Occipital lobe (tissue), 2 donors: Measurements from ENCODE around the gene IL20RB. TPM values are rescaled to one million over a fixed set of nuclear protein-coding genes. Genes with fewer than 3 reads are reported as not detected.

Experiments
- DNase-seq: peaks from one replicate; lab custom pipeline; 2025; lab: John Stamatoyannopoulos, UW
- total RNA-seq: library from RNA; depleted of rRNA; stranded (reverse); fragments of >200 nt; gene quantifications from one replicate; pipeline ENCODE4 v1.2.3, GENCODE V29; 2014

The IL20RB gene
- total RNA-seq, 1 donor from 2014 or later: 0.62 TPM

DNA sequence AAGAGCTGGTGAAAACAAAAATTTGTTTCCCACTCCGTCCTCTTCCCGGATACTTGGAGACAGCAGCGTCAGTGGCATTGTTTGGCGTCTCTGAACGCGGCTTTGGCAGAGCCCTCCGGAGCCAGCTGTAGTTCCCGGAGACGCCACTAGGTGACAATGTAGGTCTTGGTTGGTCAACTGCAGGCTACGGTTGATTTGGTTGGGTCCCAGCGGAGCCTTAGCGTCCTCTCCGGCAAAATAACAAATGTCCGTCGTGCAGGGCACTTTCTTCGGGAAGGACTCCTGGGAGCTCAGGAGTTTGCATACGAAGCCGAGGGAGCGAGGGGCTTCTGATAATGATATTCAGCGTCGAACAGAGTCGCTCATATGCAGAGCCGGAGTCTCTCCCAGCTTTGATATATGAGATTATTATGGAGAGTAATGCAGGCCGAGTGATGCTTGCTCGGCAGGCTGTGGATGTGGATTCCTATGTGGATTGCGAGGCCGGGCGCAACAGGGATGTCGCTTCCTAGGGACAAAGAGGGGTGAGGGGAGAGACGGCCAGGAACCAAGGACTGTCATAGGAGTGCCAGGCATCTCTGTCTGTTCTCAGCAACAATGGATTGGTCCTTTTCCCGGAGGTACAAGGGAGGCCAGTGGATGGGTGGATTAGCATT is 74.8 kb downstream of the IL20RB start:
- peak; percentile 79 for DNase-seq

- DNase-seq: no peak
These were observed 77.8 kb downstream of the IL20RB start for GRCh38 chr3:137035631-137036030.

DNA sequence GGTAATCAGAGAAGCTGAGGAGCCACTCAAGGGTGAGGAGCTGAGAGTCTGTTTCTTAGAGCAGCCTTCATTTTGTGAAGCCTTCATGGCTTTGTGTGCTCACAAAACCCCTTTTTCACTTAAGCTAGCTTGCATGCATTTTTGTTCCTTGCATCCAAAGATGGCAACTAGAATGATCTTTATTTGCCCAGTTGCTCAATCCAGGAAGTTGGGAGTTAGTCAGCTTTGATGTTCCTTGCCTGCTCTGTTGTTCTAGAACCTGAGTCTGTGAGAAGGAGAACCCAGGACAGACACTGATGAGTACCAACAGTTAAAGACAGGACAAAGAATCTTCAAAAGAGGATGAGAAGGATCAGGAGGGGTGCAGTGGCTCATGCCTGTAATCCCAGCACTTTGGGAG is 81.8 kb downstream of the IL20RB start:
- no peak for DNase-seq

GRCh38 chr3:137041251-137041650 is 83.5 kb downstream of the IL20RB start:
- DNase-seq: no peak

DNA sequence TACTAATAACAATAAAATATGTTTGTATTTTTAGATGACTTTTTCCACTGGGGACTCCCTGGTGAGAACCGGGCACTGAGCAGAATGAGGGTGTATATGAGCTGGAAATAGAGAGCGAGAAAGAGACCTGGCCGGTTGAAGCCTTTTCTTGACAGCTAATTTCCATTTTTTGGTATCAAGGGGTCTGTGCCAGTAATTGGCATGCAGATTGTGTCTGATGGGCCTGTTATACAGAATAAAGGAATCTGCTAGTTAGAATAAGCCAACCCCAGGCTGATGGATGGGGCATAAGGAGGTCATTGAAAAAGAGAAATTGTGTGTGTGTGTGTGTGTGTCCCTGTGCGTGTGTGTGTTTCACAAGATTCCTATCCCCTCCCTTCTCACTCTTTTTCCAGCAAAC is 83.9 kb downstream of the IL20RB start:
- no peak for DNase-seq

DNA sequence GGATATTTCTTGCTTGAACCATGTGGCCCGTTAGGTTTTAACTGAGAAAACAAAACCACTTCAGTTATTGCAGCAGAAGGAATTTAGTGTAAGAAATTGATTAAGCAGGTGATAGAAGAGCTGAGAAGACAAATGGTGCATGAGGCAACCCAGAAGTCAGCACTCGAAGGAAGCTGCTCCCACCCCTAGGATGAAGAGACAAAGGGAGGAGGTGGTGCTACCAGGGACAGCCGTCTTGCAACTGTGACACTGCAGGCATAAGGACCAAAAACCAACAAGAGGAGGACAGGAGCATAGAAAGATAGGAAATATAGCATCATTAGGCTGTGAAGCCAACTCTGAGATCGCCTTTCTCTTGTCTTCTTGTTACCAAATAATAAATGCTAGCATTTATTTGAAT is 89.0 kb downstream of the IL20RB start:
- DNase-seq: no peak

DNA sequence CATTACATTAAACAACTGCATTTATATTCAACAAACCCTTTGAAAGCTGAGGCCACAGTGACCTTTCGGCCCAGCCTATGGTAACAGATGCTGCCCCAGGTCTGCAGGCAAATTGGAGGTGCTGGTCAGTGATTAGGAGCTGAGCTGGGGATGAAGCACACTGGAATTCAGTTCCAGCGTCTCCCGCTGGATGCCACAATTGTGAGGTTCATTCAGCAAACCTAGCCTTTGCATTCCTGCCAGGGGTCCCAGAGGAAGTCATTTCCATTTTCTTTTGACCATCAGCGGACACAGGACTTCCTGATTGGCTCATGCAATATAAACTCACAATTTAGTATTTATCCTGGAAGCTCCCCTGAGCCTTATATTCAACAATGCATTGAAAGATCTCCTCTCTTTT is 89.5 kb downstream of the IL20RB start:
- no peak for DNase-seq

DNA sequence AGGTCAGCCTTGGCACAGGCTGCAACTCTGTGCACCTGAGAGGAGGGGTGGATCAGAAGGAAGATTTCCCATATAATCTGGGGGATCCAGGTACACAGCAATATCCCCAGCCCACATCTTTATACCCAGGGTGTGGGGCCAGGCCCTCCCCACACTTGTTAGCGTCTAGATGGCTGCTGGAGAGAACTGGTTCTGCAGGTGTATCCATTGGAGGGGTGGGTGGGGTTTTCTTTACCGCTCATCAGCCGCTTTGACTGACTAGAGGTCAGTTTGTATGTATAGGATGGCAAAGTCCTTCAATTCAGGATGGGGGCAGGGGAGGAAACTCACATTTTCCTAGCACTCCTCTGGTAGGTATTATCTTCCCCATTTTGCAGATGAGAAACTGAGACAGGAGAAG is 92.5 kb downstream of the IL20RB start:
- DNase-seq: no peak

- DNase-seq: no peak
These were observed 94.5 kb downstream of the IL20RB start for GRCh38 chr3:137052298-137052697.

Other genes with a start within 250 kb of the IL20RB start
- gene STAG1, start 205.6 kb upstream of the IL20RB start, total RNA-seq: 80.8 TPM
- 14.7 TPM for gene SLC35G2, start 138.9 kb upstream of the IL20RB start, total RNA-seq
- gene NCK1, start 95.8 kb upstream of the IL20RB start, total RNA-seq: 40.7 TPM